Vagina (tissue), 2 donors: ENCODE results near the gene PACSIN1.

ENCODE experiments used
- CTCF ChIP-seq, 3 experiments: fragments of 450-650 bp in 2 of 3; fragments of 200-600 bp in 1 of 3; sonication (generic) in 1 of 3; IDR thresholded peaks; one replicate each; pipeline ENCODE4 v1.5.1; 2017 to 2019; ENCODE audit warnings: antibody characterized with exemption in 3 of 3, mild to moderate bottlenecking in 2 of 3, moderate library complexity in 2 of 3
- POLR2A ChIP-seq, 2 donors: fragments of 450-650 bp; IDR thresholded peaks; one replicate each; pipeline ENCODE4 v1.6.1; 2017; ENCODE audit warnings: antibody characterized with exemption in 2 of 2, mild to moderate bottlenecking in 2 of 2, moderate library complexity in 2 of 2

GRCh38 chr6:34514112-34514511 lies 48.2 kb downstream of the PACSIN1 start:
- TF ChIP-seq CTCF (IDR thresholded peaks at IDR 0.05): no peak
- TF ChIP-seq POLR2A (IDR thresholded peaks at IDR 0.05): no peak
